Dendritic cell treated with granulocyte-macrophage colony-stimulating factor and Interleukin-4, amounts not matched to agents 40 ng/mL and 50 ng/mL, for 4 days (primary cell): ENCODE results near the gene FAM227A.
"Not testable (repeated sequence)": the region's sequence is repeated elsewhere in the genome, so short reads cannot be mapped to it uniquely, and the experiment has no call there.

Source experiments
- H3K27ac Mint-ChIP-seq: one replicate; pipeline ENCODE4 v1.8.0; 2022; ENCODE audit warnings: mild to moderate bottlenecking, mixed read lengths
- H3K27me3 Mint-ChIP-seq: one replicate; pipeline ENCODE4 v1.8.0; 2022; ENCODE audit warnings: mild to moderate bottlenecking, mixed read lengths
- H3K36me3 Mint-ChIP-seq: one replicate; pipeline ENCODE4 v1.8.0; 2022; ENCODE audit warnings: low read depth, mixed read lengths
- H3K4me1 Mint-ChIP-seq: one replicate; pipeline ENCODE4 v1.8.0; 2022; ENCODE audit warnings: low read depth, mixed read lengths
- H3K4me3 Mint-ChIP-seq: one replicate; pipeline ENCODE4 v1.8.0; 2022; ENCODE audit warnings: mild to moderate bottlenecking, moderate library complexity, mixed read lengths
- H3K9me3 Mint-ChIP-seq: one replicate; pipeline ENCODE4 v1.8.0; 2022; ENCODE audit warnings: mixed read lengths
- intact Hi-C: fragments of 100-400 bp; cut with micrococcal nuclease; formaldehyde crosslinking; loops from one replicate; pipeline ENCODE4 v1.15.0; 2022

The FAM227A gene

DNA sequence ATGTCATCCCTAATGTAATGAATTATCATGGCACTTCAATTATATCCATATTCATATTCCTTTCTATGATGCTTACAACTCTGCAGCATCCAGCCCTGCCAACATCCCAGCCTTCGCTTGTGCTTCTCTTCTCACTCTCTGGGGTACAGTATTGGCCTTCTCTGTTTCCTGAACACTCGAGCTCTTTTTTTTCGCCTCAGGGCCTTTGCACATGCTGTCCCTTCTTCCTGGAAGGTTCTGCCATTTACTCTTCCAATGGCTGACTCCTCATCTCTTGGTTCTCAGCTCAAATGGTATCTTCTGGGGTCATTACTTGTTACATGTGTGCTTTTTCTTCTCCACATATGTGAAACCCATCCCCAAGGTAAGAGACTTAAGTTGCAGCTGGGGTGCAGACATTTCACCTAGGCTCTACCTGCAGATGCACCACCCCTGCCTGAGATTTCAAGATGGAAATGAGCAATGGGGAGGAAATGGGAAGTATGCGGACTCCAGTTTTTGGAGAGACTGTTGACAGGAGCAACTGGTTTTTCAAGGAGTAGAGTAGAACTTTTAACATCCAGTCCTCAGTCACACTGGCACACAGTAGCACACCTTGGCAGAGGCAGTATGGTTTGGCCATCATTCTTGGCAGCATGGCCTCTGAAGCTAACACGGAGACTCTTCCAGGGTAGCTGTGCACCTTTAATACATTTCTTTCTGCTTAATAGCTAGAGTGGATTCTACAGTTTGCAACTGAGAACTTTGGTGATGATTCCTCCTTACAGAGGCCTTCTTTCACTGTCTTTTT lies 43.8 kb downstream of the FAM227A start:
- Mint-ChIP-seq H3K4me1 (no peaks in the 10 kb centered on the region), H3K9me3 (no peaks in the 10 kb centered on the region), H3K4me3 (no peak overlapping the region), H3K27me3 (peaks cover 14% of the 10 kb centered on the region), H3K36me3 (no peaks in the 10 kb centered on the region), H3K27ac (no peak overlapping the region)
- intact Hi-C loops = no loop called here

DNA sequence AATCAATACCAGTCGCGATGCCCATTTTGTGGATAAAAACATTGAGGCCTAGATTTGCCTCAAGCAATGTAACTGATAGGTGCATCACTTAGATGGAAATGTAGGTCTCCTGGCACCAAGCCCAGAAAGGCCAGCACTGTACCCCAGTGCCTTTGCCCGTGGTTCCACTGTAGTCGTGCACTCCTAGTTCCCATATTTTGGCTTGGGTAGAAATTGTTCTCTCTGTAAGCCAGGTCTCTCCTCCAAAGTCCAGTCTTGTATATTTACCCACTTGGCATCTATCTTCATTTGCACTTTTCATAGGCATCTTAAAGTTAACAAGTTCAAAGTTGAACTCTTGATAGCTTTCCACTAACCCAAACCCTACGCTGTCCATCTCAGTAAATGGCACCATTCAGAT lies 44.6 kb downstream of the FAM227A start:
- Mint-ChIP-seq H3K4me1 (no peaks in the 10 kb centered on the region), H3K9me3 (no peaks in the 10 kb centered on the region), H3K4me3 (no peak overlapping the region), H3K27ac (no peak overlapping the region), H3K27me3 (peaks cover 17% of the 10 kb centered on the region), H3K36me3 (no peaks in the 10 kb centered on the region)
- intact Hi-C loops = no loop called here

DNA sequence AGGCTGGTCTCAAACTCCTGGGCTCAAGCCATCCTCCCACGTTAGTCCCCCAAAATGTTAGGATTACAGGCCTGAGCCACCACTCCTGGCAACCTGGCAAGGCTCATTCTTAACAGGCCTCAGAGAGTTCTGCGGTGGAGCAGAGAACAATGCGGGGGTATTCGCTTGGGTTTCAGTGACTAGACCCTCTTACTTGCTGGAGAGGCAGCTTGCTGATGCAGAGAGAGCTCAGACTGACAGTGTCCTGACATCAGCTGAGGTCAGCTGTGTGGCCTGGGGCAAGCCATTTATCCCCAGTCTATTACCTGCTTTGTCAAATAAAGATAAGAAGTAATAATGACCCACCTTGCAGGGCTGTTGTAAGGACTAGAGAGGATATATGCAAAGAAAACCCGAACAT lies 46.0 kb downstream of the FAM227A start:
- Mint-ChIP-seq H3K27me3 (peaks cover 13% of the 10 kb centered on the region), H3K4me1 (no peaks in the 10 kb centered on the region), H3K27ac (no peak overlapping the region), H3K36me3 (no peaks in the 10 kb centered on the region), H3K4me3 (no peak overlapping the region), H3K9me3 (no peaks in the 10 kb centered on the region)
- intact Hi-C loops = no loop called here

DNA sequence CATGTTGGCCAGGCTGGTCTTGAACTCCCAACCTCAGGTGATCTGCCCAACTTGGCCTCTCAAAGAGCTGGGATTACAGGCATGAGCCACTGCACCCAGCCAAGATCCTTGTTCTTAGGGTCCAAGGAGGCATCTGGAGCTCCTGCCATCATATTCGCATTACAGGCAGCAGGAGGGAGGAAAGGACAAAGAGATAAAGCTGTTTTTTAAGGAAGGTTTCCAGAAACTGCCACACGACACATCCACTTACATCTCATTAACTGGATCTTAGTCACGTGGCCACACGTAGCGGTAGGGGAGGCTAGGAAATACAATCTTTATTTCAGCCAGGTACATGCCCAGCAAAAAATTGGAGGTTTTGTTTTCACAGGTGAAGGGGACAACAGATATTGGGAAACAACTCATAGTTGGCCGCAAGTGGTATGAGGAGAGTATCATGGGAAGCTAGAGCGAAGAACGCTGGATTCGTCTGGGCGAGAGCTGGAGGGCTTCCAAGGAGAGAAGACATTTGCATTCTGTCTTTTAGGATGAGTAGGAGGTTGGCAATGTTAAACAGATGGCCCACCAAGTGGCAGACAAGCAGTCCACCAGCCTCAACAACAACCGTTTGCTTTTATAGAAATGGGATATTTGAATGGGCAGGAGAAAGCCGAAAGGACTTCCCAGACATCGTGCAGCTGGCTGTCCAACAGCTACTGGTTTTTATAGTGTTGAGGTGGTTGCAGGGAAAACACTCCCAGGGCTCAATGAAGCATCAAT lies 47.0 kb downstream of the FAM227A start:
- Mint-ChIP-seq H3K27me3 (peaks cover 14% of the 10 kb centered on the region), H3K27ac (no peak overlapping the region), H3K9me3 (no peaks in the 10 kb centered on the region), H3K36me3 (no peaks in the 10 kb centered on the region), H3K4me1 (no peaks in the 10 kb centered on the region), H3K4me3 (no peak overlapping the region)
- intact Hi-C loops = no loop called here

DNA sequence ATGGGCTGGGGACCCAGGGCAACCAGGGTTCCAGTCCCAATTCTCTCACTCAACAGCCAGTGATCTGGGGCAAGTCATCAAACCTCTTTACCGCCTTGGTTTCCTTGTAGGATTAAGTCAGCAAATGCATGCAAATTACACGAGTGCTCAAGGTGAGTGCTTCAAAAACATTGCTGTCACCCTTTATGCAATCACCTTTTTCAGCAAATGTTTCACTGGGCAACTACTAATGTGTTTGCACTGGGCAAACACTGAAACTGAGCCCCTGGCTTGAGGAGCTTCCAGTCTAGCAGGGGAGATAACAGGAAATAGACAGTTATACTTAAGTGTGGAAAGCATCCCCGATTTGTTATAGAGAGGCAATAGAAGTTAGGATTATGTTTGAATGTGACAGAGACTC lies 48.5 kb downstream of the FAM227A start:
- Mint-ChIP-seq H3K4me1 (no peaks in the 10 kb centered on the region), H3K36me3 (no peaks in the 10 kb centered on the region), H3K9me3 (no peaks in the 10 kb centered on the region), H3K27ac (no peak overlapping the region), H3K4me3 (no peak overlapping the region), H3K27me3 (peaks cover 15% of the 10 kb centered on the region)
- intact Hi-C loops = no loop called here

DNA sequence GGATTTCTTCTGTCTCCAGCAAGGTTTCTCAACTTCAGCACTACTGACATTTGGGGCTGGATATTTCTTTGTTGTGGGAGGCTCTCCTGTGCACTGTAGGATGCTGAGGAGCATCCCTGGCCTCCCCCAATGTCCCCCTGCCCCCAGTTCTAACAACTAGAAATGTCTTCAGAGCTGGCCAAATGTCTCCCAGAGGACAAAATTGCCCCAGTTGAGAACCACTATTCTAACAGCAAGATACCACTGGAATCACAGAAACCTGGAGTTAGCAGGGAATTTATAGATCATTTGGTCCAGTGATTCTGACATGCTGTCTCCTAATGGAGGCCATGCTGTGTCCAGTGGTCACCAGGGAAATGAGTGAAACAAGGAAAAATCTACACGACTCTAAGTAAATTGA lies 54.0 kb downstream of the FAM227A start:
- Mint-ChIP-seq H3K4me1 (no peaks in the 10 kb centered on the region), H3K27me3 (peaks cover 21% of the 10 kb centered on the region), H3K4me3 (no peak overlapping the region), H3K27ac (no peak overlapping the region), H3K9me3 (no peaks in the 10 kb centered on the region), H3K36me3 (no peaks in the 10 kb centered on the region)
- intact Hi-C loops = no loop called here

DNA sequence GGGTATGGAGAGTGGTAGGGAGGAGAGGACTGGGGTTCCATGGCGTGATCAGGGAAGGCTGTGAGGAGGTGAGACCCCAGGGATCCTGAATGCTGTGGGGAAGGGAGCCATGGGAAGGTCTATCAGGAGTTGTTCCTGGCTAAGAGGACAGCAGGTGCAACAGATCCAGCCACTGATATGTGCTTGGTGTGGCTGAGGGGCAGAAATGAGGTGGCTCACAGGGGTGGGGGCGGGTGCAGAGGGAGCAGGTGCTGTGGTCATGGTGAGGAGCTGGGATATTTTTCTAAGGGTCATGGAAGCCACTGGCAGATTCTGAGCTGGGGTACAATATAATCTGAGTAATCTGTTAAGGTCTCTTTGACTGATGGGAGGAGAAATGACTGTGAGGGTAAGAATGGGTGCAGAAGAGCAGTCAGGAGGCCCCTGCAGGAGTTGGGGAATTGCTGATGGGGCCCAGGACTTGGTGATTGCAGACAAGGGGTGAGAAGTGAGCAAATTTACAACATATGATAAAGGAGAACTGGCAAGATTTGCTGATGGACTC lies 54.9 kb downstream of the FAM227A start:
- H3K27me3 Mint-ChIP-seq = peaks cover 19% of the 10 kb centered on the region
- no peaks in the 10 kb centered on the region for H3K9me3 Mint-ChIP-seq
- no peak overlapping the region for H3K4me3 Mint-ChIP-seq
- intact Hi-C loops = no loop called here
- H3K27ac Mint-ChIP-seq = no peak overlapping the region
- no peaks in the 10 kb centered on the region for H3K4me1 Mint-ChIP-seq
- H3K36me3 Mint-ChIP-seq = no peaks in the 10 kb centered on the region

DNA sequence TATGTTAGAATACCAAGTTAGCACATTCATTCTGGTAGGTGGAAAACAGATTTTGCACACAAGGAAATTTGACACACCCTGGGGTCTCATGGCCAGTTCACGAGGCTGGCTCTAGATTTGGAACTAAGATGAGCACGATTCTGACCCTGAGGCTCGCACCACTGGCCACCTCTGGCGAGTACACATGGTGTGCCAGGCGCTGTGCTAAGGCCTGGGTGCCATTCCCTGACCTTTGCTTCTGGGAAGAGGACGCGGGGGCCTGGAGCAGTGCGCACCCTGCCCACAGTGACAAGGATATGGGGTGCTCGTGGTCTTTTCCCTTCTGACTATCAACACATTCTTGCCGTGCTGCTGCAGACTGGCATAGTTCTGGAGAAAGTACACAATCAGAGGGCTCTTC lies 56.7 kb downstream of the FAM227A start:
- no peaks in the 10 kb centered on the region for H3K4me1 Mint-ChIP-seq
- no peaks in the 10 kb centered on the region for H3K9me3 Mint-ChIP-seq
- no peak overlapping the region for H3K27ac Mint-ChIP-seq
- intact Hi-C loops = no loop called here
- H3K27me3 Mint-ChIP-seq = peaks cover 23% of the 10 kb centered on the region
- no peak overlapping the region for H3K4me3 Mint-ChIP-seq
- no peaks in the 10 kb centered on the region for H3K36me3 Mint-ChIP-seq

DNA sequence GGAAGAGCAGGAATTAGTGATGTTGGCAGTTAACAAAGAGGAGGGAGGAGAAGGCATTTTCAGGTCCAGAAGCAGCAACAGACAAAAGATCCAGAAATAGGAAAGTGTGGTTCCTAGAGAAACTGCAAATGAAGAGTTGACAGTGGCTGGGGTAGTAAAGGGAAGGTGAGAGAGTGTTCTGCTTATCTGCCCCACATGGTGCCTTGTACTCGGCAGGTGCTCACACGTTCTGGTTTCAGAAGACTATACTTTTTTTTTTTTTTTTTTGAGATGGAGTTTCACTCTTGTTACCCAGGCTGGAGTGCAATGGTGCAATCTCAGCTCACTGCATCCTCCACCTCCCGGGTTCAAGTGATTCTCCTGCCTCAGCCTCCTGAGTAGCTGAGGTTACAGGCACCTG lies 73.3 kb downstream of the FAM227A start:
- H3K36me3 Mint-ChIP-seq, H3K4me3 Mint-ChIP-seq, intact Hi-C loops, H3K9me3 Mint-ChIP-seq, H3K4me1 Mint-ChIP-seq, H3K27ac Mint-ChIP-seq: not testable (repeated sequence)
- H3K27me3 Mint-ChIP-seq = peaks cover 58% of the 10 kb centered on the region

DNA sequence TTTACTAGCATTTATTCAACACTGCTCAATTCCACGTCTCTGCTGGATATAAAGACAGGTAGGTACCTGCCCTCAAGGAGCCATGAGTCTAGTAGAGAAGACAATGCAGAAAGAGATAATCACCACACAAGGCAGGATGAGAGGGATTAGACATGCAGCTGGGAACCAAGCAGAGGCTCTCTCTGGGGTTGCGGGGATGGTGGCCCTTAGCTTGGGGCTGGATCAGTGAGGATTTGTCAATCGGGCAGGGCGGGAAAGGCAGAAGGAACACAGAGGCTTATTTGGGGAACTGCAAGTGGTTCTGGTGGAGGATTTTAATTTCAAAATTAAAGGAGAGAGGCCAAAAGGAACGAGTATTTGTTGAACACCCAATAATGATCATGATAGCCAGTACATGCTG lies 77.7 kb downstream of the FAM227A start:
- H3K27me3 Mint-ChIP-seq = peaks cover 64% of the 10 kb centered on the region
- intact Hi-C loops = loop anchor here (10.0 kb wide), 1 partner anchor 164 kb away; no protein-coding TSS in a partner anchor

DNA sequence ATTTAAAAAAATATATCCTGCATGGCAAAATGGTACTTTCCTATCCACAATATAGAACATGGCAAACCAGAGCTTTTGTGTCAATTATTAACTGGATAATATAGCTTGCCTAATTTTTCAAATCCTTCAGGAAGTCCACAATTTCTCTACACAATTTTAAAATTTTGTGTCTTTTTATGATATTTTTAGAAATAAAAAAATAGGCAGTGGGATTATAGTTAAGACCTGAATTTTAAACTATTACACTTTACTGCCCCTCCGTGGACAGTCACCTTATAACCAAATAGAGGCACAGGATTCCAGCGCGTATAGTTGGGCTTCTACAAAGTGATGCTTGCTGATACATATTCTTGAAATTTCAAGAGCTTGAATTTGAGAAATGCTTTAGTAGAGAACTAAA lies 84.1 kb downstream of the FAM227A start:
- Mint-ChIP-seq H3K9me3 (no peaks in the 10 kb centered on the region), H3K4me3 (no peak overlapping the region), H3K36me3 (no peaks in the 10 kb centered on the region), H3K27ac (no peak overlapping the region), H3K4me1 (peaks cover 25% of the 10 kb centered on the region), H3K27me3 (peaks cover 79% of the 10 kb centered on the region)
- intact Hi-C loops = loop anchor here (5.0 to 10.0 kb wide), 3 partner anchors 70 to 520 kb away; no protein-coding TSS in a partner anchor

More for the DNA sequence above, 77.7 kb downstream of the FAM227A start:
- Mint-ChIP-seq H3K36me3 (no peaks in the 10 kb centered on the region), H3K27ac (no peak overlapping the region), H3K4me1 (no peaks in the 10 kb centered on the region), H3K4me3 (no peak overlapping the region), H3K9me3 (no peaks in the 10 kb centered on the region)

DNA sequence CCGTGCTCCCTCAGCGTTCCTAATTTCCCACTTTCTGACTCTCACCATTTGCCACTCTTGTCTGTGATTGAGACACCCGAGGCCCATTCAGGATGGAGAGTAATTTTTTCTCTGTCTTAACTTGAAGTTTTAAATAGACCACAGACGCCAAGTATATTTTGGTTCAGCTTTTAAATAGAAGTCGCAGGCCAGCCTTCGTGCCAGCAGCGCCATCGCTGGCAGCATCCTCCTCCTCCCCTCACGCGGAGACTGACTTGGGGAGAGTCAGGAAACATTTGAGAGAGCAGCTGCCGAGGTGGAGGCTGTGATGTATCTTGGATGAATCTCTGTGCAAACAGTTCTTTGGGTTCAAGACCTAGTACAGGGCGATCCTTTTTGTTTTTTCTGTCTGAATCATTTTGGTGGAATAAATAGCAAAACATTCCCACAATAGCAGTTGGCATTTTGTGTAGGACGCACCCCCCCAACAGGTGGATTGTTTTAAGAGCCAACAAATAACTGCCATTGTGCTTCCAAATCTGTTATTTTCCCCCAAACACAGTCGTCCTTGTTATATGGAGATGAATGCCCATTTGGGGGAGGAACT lies 85.3 kb downstream of the FAM227A start:
- intact Hi-C loops = loop anchor here (5.0 to 10.0 kb wide), 3 partner anchors 69 to 519 kb away; no protein-coding TSS in a partner anchor
- H3K4me3 Mint-ChIP-seq = peak overlapping the region; percentile 55
- no peaks in the 10 kb centered on the region for H3K9me3 Mint-ChIP-seq
- H3K27me3 Mint-ChIP-seq = peaks cover 90% of the 10 kb centered on the region
- no peak overlapping the region for H3K27ac Mint-ChIP-seq
- H3K4me1 Mint-ChIP-seq = peaks cover 25% of the 10 kb centered on the region
- no peaks in the 10 kb centered on the region for H3K36me3 Mint-ChIP-seq

DNA sequence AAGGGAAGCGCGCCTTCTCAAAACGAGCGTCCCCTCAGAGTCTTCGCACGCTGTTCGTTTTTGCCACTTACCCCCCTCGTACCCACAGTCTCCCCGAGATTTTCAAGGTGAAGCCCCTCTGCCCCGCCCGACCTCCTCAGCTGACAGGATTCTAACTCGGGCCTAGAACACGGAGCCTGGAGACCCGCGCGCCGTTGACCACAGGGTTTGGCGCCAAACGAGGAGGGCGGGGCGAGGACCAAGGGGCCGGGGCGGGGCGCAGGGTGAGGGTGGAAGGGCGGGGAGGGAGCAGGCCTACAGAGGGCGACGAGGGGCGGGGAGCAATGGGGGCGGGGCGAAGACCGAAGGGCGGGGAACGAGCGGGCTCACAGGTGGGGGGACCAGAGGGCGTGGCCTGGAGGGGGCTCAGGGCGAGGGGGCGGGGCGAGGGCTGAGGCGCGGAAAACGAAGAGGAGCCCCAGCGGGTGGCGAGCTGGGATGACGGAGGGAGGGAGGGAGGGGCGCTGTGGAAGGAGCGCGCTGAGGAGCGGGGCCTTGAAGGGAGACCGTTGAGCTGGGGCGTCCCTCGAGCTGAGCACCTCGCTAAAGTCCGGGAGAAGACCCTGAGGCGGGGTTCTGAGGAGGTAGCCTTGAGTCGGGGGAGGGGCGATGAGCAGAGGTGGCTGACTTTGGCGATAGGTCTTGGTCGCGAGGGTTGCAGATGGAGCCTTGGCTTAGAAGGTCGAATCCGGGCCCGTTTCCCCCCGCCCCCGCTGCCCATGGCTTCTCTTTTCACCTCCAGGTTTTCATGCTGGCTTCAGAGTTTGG lies 86.0 kb downstream of the FAM227A start, which contains the start of gene DMC1:
Gene DMC1 (minus strand): TSS at position 212 of the 807 bp plus-strand sequence. CDS start 1,927 bp downstream, outside the sequence.
- intact Hi-C loops = loop anchor here (5.0 to 10.0 kb wide), 3 partner anchors 68 to 518 kb away; no protein-coding TSS in a partner anchor

More for the DNA sequence above, 86.0 kb downstream of the FAM227A start, which contains the start of gene DMC1:
- Mint-ChIP-seq H3K36me3 (no peaks in the 10 kb centered on the region), H3K4me3 (peak within 1 kb of the TSS; percentile 55), H3K27me3 (peaks cover 92% of the 10 kb centered on the region), H3K27ac (no peak within 1 kb of the TSS), H3K9me3 (no peaks in the 10 kb centered on the region), H3K4me1 (peaks cover 25% of the 10 kb centered on the region)
